Measurements from ENCODE around the gene TCF15. TPM values are rescaled to one million over a fixed set of nuclear protein-coding genes. Genes with fewer than 3 reads are reported as not detected.

Gene TCF15
- total RNA-seq, 1 experiment from 2014 or later: 0.40 TPM

DNA sequence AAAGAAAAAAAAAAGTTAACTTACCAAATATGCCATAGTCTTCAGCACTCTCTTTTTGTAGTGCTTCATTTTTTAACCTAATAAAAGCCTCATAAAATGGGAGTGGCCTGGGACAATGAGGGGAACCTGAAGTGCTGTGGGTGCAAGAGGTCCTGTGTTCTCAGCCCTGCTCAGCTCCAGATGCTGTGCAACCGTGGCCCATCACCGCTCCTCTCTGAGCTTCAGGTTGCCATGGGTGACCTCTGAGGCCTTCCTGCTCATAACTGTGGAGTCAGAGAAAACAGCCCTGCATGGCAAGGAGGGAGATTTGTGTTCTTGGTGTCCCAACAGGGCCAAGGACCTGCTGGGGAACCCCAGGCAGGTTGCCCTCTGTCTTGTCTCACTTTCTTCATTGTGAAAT is 10.0 kb downstream of the TCF15 start:
- no peak overlapping the region for H3K27ac ChIP-seq (ENCODE audit: low read length)
- no peaks in the 10 kb centered on the region for H3K27me3 ChIP-seq (ENCODE audit: low read length)
- CTCF ChIA-PET: no interaction called here
- ATAC-seq (no peak), DNase-seq (no peak)
- no peak overlapping the region for H3K4me3 ChIP-seq (ENCODE audit: low read length)
- no TSS peak for BruUV-seq (replicated peaks)
- H2AFZ ChIP-seq (ENCODE audit: low read length): no peak overlapping the region
- H3F3A ChIP-seq (ENCODE audit: low read length, unreplicated experiment): no peaks in the 10 kb centered on the region
- no peaks in the 10 kb centered on the region for H4K20me1 ChIP-seq (ENCODE audit: low read length)
- POLR2A ChIA-PET (ENCODE audit: unreplicated experiment): no interaction called here
- no peaks in the 10 kb centered on the region for H3K9me3 ChIP-seq (ENCODE audit: low read length)
- TF ChIP-seq, protein P1, sequence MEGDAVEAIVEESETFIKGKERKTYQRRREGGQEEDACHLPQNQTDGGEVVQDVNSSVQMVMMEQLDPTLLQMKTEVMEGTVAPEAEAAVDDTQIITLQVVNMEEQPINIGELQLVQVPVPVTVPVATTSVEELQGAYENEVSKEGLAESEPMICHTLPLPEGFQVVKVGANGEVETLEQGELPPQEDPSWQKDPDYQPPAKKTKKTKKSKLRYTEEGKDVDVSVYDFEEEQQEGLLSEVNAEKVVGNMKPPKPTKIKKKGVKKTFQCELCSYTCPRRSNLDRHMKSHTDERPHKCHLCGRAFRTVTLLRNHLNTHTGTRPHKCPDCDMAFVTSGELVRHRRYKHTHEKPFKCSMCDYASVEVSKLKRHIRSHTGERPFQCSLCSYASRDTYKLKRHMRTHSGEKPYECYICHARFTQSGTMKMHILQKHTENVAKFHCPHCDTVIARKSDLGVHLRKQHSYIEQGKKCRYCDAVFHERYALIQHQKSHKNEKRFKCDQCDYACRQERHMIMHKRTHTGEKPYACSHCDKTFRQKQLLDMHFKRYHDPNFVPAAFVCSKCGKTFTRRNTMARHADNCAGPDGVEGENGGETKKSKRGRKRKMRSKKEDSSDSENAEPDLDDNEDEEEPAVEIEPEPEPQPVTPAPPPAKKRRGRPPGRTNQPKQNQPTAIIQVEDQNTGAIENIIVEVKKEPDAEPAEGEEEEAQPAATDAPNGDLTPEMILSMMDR (conservative IDR thresholded peaks at IDR 0.05; ENCODE audit: low read depth, low read length): no peak
- TF ChIP-seq EZH2phosphoT487 (IDR thresholded peaks at IDR 0.05; ENCODE audit: borderline replicate concordance, low read length) (no peak), EZH2 (IDR thresholded peaks at IDR 0.05; ENCODE audit: low read length, unreplicated experiment) (no peak)
- H3K4me2 ChIP-seq (ENCODE audit: low read length): no peak overlapping the region
- H3K36me3 ChIP-seq (ENCODE audit: low read depth, low read length): no peaks in the 10 kb centered on the region
- no peak overlapping the region for H3K9ac ChIP-seq (ENCODE audit: low read length)
- H3K79me2 ChIP-seq (ENCODE audit: low read length): no peaks in the 10 kb centered on the region
- intact Hi-C loops (cut with micrococcal nuclease): no loop called here
- no peaks in the 10 kb centered on the region for H3K4me1 ChIP-seq (ENCODE audit: insufficient read depth, low read length)
- H3K9me2 ChIP-seq (replicated peaks; ENCODE audit: low read length): no peaks in the 10 kb centered on the region

DNA sequence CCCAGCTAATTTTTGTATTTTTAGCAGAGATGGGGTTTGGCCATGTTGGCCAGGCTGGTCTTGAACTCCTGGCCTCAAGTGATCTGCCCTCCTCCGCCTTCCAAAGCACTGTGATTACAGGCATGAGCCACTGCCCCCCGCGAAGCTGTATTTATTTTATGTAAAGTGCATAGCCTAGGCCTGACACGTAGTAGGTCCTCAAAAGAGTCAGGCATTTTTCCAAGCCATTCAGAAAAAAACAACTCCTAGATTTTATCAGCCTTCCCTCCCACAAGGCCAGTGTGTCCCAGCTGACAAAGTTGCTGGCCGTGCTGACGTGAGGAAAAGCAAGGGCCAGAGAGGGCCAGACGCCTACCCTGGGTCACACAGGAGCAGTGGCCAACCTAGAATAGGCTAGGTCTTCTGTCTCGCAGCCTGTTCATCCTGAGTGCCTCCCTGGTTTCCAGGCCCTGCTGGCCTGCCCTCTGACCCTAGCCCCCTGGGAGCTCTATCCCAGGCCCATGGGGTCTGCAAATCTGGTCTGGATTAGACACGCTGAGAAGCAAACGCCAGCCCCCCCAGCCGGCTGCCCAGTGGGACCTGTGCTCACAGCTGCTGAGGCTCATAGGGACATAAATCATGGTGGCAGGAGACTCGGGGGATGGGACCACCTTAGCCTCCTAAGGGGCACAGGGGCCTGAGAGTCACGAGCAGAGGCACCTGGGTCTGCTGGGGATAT is 11.8 kb downstream of the TCF15 start:
- no peaks in the 10 kb centered on the region for H3K9me3 ChIP-seq (ENCODE audit: low read length)
- H3F3A ChIP-seq (ENCODE audit: low read length, unreplicated experiment): no peaks in the 10 kb centered on the region
- no peak overlapping the region for H3K9ac ChIP-seq (ENCODE audit: low read length)
- TF ChIP-seq, protein P1 (conservative IDR thresholded peaks at IDR 0.05; ENCODE audit: low read depth, low read length): no peak
- no peak for TF ChIP-seq EZH2phosphoT487 (IDR thresholded peaks at IDR 0.05; ENCODE audit: borderline replicate concordance, low read length)
- no peak for TF ChIP-seq EZH2 (IDR thresholded peaks at IDR 0.05; ENCODE audit: low read length, unreplicated experiment)
- H3K9me2 ChIP-seq (replicated peaks; ENCODE audit: low read length): no peaks in the 10 kb centered on the region
- H3K4me1 ChIP-seq (ENCODE audit: insufficient read depth, low read length): no peaks in the 10 kb centered on the region
- BruUV-seq (replicated peaks): no TSS peak
- CTCF ChIA-PET: no interaction called here
- intact Hi-C loops (cut with micrococcal nuclease): no loop called here
- H4K20me1 ChIP-seq (ENCODE audit: low read length): no peaks in the 10 kb centered on the region
- no peak overlapping the region for H3K27ac ChIP-seq (ENCODE audit: low read length)
- no peaks in the 10 kb centered on the region for H3K36me3 ChIP-seq (ENCODE audit: low read depth, low read length)
- H3K79me2 ChIP-seq (ENCODE audit: low read length): no peaks in the 10 kb centered on the region
- POLR2A ChIA-PET (ENCODE audit: unreplicated experiment): no interaction called here
- no peak overlapping the region for H3K4me3 ChIP-seq (ENCODE audit: low read length)
- ATAC-seq (no peak), DNase-seq (no peak)
- H3K4me2 ChIP-seq (ENCODE audit: low read length): no peak overlapping the region
- H3K27me3 ChIP-seq (ENCODE audit: low read length): no peaks in the 10 kb centered on the region
- H2AFZ ChIP-seq (ENCODE audit: low read length): no peak overlapping the region

DNA sequence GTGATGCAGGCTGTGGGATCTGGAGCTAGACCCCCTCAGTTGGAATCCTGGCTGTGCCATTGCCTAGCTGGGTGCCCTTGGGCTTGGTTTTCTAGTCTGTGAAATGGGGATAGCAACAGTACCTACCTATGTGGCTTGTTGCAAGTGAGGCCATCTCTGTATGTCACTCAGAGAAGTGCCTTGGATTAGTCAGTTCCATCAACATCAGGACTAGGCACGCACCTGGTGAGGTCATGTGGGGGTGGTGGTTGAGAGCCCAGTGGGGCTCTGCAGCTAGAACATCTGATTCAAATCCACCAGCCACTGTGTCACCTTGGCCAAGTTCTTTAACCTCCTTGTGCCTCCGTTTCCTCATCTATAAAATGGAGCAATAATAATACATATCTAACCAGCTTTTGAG is 12.5 kb downstream of the TCF15 start:
- Histone ChIP-seq H3K9ac (ENCODE audit: low read length) (no peak overlapping the region), H3K4me2 (ENCODE audit: low read length) (no peak overlapping the region), H3K4me1 (ENCODE audit: insufficient read depth, low read length) (no peaks in the 10 kb centered on the region), H2AFZ (ENCODE audit: low read length) (no peak overlapping the region), H4K20me1 (ENCODE audit: low read length) (no peaks in the 10 kb centered on the region), H3F3A (ENCODE audit: low read length, unreplicated experiment) (no peaks in the 10 kb centered on the region), H3K27ac (ENCODE audit: low read length) (no peak overlapping the region), H3K9me2 (replicated peaks; ENCODE audit: low read length) (no peaks in the 10 kb centered on the region), H3K27me3 (ENCODE audit: low read length) (peaks cover 2% of the 10 kb centered on the region), H3K79me2 (ENCODE audit: low read length) (no peaks in the 10 kb centered on the region), H3K4me3 (ENCODE audit: low read length) (no peak overlapping the region), H3K36me3 (ENCODE audit: low read depth, low read length) (no peaks in the 10 kb centered on the region), H3K9me3 (ENCODE audit: low read length) (no peaks in the 10 kb centered on the region)
- DNase-seq (no peak), ATAC-seq (no peak)
- CTCF ChIA-PET: no interaction called here
- BruUV-seq (replicated peaks): no TSS peak
- TF ChIP-seq, protein P1 (conservative IDR thresholded peaks at IDR 0.05; ENCODE audit: low read depth, low read length): no peak
- TF ChIP-seq EZH2phosphoT487 (IDR thresholded peaks at IDR 0.05; ENCODE audit: borderline replicate concordance, low read length): no peak
- TF ChIP-seq EZH2 (IDR thresholded peaks at IDR 0.05; ENCODE audit: low read length, unreplicated experiment): no peak
- POLR2A ChIA-PET (ENCODE audit: unreplicated experiment): no interaction called here
- intact Hi-C loops (cut with micrococcal nuclease): no loop called here
